Transverse colon (tissue), 4 donors: ENCODE measurements around the gene NBEA. TPM values are rescaled to one million over a fixed set of nuclear protein-coding genes. Genes with fewer than 3 reads are reported as not detected.

Source experiments
- DNase-seq: peaks from one replicate; pipeline ENCODE4 v3.0.0-alpha.2; 2019
- H3K27ac ChIP-seq, 4 donors: fragments of 200-600 bp; sonication (generic); 2 replicates each; pipeline ENCODE4 v1.5.1; 2016 to 2018; ENCODE audit warnings: inconsistent platforms in 4 of 4
- H3K27me3 ChIP-seq: fragments of 200-600 bp; sonication (generic); 2 replicates; pipeline ENCODE4 v1.5.1; 2017; ENCODE audit warnings: inconsistent platforms
- H3K36me3 ChIP-seq, 4 donors: fragments of 200-600 bp; sonication (generic); 2 replicates each; pipeline ENCODE4 v1.5.1; 2017 to 2019; ENCODE audit warnings: inconsistent platforms in 4 of 4
- H3K4me1 ChIP-seq, 4 donors: fragments of 200-600 bp; sonication (generic); 2 replicates each; pipeline ENCODE4 v1.5.1; 2017 to 2020; ENCODE audit warnings: inconsistent platforms in 4 of 4
- H3K4me3 ChIP-seq, 4 donors: fragments of 200-600 bp; sonication (generic); 1 replicate in 1 of 4; 2 replicates in 3 of 4; pipeline versions ENCODE4 v1.5.1 to v1.6.1; 2017 to 2019; ENCODE audit warnings: inconsistent platforms in 4 of 4
- H3K9me3 ChIP-seq, 2 donors: fragments of 200-600 bp; sonication (generic); 2 replicates each; pipeline ENCODE4 v1.5.1; 2017 to 2019; ENCODE audit warnings: inconsistent platforms in 2 of 2
- CTCF ChIP-seq, 5 experiments: fragments of 200-600 bp in 3 of 5; fragments of 450-650 bp in 2 of 5; sonication (generic) in 3 of 5; IDR thresholded peaks; 1 replicate in 2 of 5; 2 replicates in 3 of 5; pipeline ENCODE4 v1.5.1; 2016 to 2017; ENCODE audit warnings: antibody characterized with exemption in 5 of 5, inconsistent platforms in 3 of 5, mild to moderate bottlenecking in 2 of 5, moderate library complexity in 1 of 5
- EP300 ChIP-seq: sonication (generic); formaldehyde crosslinking; IDR thresholded peaks from one replicate; pipeline ENCODE4 v1.6.1; 2017; ENCODE audit warnings: antibody characterized with exemption, low read depth
- POLR2A ChIP-seq: fragments of 450-650 bp; IDR thresholded peaks from one replicate; pipeline ENCODE4 v1.6.1; 2016; ENCODE audit warnings: antibody characterized with exemption, mild to moderate bottlenecking, moderate library complexity
- POLR2AphosphoS5 ChIP-seq, 3 donors: sonication (generic); formaldehyde crosslinking; IDR thresholded peaks; one replicate each; pipeline ENCODE4 v1.6.1; 2016; ENCODE audit warnings: antibody characterized with exemption in 3 of 3
- WGBS, 2 donors: methylation state at CpG; one replicate each; pipeline ENCODE4 v1.1.5; 2018; ENCODE audit warnings: low coverage in 1 of 2; 5-methylcytosine and 5-hydroxymethylcytosine counted together
- in situ Hi-C, 4 donors: fragments of 200-750 bp; cut with MboI; loops; one replicate each; pipeline versions ENCODE4 v1.15.0 to v1.15.1; 2017; ENCODE audit warnings: low sequenced_read_pairs in 3 of 4, low pct_ligation_motif_present in 1 of 4, low pct_unique_long_range_greater_than_20kb in 1 of 4
- intact Hi-C: fragments of 100-400 bp; cut with DNase I; formaldehyde crosslinking; loops from one replicate; pipeline ENCODE4 v1.15.1; 2023; ENCODE audit warnings: low total_unique reads
- total RNA-seq, 4 donors: library from RNA; depleted of rRNA; stranded (reverse); fragments of >200 nt; gene quantifications; one replicate each; pipeline ENCODE4 v1.1.0, GENCODE V29; 2016

Gene NBEA
- total RNA-seq, 4 donors from 2014 or later: 8.2 to 21.1 (median 12.5) TPM

GRCh38 chr13:35378939-35379338 is 436.9 kb downstream of the NBEA start:
- no peaks in the 10 kb centered on the region for H3K4me1 ChIP-seq
- intact Hi-C loops (no loop called here), in situ Hi-C loops (no loop called here)
- no peak for DNase-seq
- no peak for TF ChIP-seq EP300
- TF ChIP-seq CTCF (IDR thresholded peaks at IDR 0.05): no peak
- no peaks in the 10 kb centered on the region for H3K27me3 ChIP-seq
- H3K9me3 ChIP-seq: no peaks in the 10 kb centered on the region
- no peak overlapping the region for H3K27ac ChIP-seq
- no peak overlapping the region for H3K4me3 ChIP-seq
- no peaks in the 10 kb centered on the region for H3K36me3 ChIP-seq

- Histone ChIP-seq H3K9me3 (no peaks in the 10 kb centered on the region), H3K36me3 (no peaks in the 10 kb centered on the region), H3K4me1 (no peaks in the 10 kb centered on the region), H3K27ac (no peak overlapping the region), H3K4me3 (no peak overlapping the region), H3K27me3 (no peaks in the 10 kb centered on the region)
- intact Hi-C loops: no loop called here
- TF ChIP-seq POLR2A: no peak
- no peak for TF ChIP-seq POLR2AphosphoS5 (IDR thresholded peaks at IDR 0.05)
- TF ChIP-seq CTCF (IDR thresholded peaks at IDR 0.05): no peak
- no peak for TF ChIP-seq EP300
- DNase-seq: no peak
- in situ Hi-C loops: no loop called here
These were observed 437.6 kb downstream of the NBEA start for GRCh38 chr13:35379663-35380062.

- Histone ChIP-seq H3K36me3 (no peaks in the 10 kb centered on the region), H3K4me1 (peaks cover 0 to 8% (median 0%) of the 10 kb centered on the region in 4 donors), H3K4me3 (no peak overlapping the region), H3K27ac (no peak overlapping the region), H3K9me3 (no peaks in the 10 kb centered on the region), H3K27me3 (no peaks in the 10 kb centered on the region)
- in situ Hi-C loops: no loop called here
- TF ChIP-seq EP300: no peak
- TF ChIP-seq POLR2A: no peak
- TF ChIP-seq CTCF (IDR thresholded peaks at IDR 0.05): no peak
- TF ChIP-seq POLR2AphosphoS5 (IDR thresholded peaks at IDR 0.05): no peak
- no peak for DNase-seq
- 81 to 82% methylated on average over 6 of the region's 6 CpGs for WGBS, 2 donors
- intact Hi-C loops: no loop called here
These were observed 445.7 kb downstream of the NBEA start for GRCh38 chr13:35387682-35388250.

- 49 to 60% methylated on average over 5 of the region's 5 CpGs for WGBS, 2 donors
- no peaks in the 10 kb centered on the region for H3K36me3 ChIP-seq
- no peak for TF ChIP-seq POLR2A
- no peak for TF ChIP-seq CTCF (IDR thresholded peaks at IDR 0.05)
- TF ChIP-seq POLR2AphosphoS5 (IDR thresholded peaks at IDR 0.05): no peak
- no peak for TF ChIP-seq EP300
- H3K9me3 ChIP-seq: no peaks in the 10 kb centered on the region
- intact Hi-C loops: no loop called here
- in situ Hi-C loops: no loop called here
- no peaks in the 10 kb centered on the region for H3K27me3 ChIP-seq
- no peak overlapping the region for H3K27ac ChIP-seq
- peaks cover 0 to 8% (median 0%) of the 10 kb centered on the region in 4 donors for H3K4me1 ChIP-seq
- no peak overlapping the region for H3K4me3 ChIP-seq
- DNase-seq: no peak
These were observed 446.6 kb downstream of the NBEA start for GRCh38 chr13:35388441-35389355.
